HG02943 (cell line): ENCODE results near the gene PPEF1.
"Not testable (repeated sequence)": the region's sequence is repeated elsewhere in the genome, so short reads cannot be mapped to it uniquely, and the experiment has no call there.

Experiments used
- ATAC-seq: cut with Tn5 transposase; IDR thresholded peaks from one replicate; pipeline ENCODE4 v1.9.1; 2021; ENCODE audit warnings: mild to moderate bottlenecking, low read depth, moderate library complexity; ENCODE audit not compliant: unreplicated experiment

PPEF1 gene

DNA sequence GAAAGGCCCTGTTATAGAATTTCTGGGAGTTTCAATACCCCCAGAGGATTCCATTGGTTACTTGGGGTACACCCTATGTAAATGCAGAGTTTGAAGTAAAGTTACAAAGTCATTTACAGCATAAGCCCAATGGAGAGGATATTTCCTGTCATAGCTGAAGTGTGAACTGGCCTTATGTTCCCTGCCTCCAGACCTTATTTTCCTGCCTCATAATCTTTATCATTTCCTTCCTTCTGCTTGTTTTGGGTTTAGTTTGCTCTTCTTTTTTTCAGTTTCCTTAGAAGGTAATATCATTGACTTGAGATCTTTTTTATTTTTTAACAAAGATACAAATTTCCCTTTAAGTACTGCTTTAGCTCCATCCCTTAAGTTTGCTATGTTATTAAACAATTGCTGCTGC lies 85.4 kb downstream of the PPEF1 start:
- ATAC-seq, result no peak

DNA sequence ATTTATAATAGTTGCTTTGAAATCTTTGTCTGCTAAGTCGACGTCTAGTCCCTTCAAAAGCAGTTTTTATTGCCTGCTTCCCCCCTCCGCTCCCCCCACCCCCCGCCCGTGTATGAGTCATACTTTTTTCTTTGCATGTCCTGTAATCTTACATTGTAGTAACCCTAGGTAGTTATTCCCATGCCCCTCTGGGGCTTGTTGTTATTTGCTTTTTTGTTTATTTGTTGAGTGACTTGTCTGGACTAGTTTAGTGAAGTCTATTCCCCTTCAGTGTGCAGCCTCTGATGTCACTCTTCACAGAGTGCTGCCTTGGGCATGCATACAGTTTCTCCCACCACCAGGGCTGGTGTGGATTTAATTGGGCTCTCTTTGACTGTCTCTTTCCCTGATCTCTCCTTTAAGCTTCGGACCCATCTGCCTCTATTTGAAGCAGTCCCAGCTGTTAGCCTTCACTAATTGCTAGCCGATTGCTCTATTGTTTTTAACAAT lies 86.2 kb downstream of the PPEF1 start:
- ATAC-seq, result no peak

DNA sequence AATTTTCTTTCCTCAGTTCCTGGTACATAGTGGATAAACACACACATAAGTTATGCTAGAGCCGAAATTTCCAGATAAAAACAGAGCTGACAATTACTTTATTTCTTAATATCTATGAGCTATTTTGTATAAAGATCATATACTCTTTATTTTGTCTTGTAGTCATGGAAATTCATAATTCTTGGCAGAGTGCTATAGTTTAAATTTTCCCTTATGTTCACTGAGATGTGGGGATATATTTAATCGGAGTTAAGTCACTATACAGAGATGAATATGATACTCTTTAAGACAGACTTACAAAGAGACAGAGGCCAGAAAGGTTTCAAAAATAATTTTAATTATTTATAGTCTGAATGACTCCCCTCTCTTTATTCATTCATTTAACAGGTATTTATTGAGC lies 89.7 kb downstream of the PPEF1 start:
- no peak for ATAC-seq

DNA sequence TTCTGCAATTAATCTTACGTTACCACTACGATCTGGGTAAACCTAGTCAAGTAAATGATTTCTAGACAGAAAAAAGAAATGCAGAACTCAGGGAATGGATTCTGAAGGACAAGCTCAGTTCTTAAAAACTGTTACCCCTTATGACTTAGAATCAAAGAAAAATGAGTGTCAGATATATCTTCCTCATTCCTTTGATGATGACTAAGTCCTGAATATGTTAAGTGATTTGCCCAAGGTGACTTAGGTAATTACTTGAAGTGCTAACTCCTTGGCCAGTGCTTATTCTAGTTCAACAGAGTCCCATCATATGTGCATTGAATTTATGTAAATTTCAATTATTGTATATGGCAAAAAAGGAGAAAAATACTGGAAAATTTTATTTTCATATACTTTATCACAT lies 92.5 kb downstream of the PPEF1 start:
- no peak for ATAC-seq

DNA sequence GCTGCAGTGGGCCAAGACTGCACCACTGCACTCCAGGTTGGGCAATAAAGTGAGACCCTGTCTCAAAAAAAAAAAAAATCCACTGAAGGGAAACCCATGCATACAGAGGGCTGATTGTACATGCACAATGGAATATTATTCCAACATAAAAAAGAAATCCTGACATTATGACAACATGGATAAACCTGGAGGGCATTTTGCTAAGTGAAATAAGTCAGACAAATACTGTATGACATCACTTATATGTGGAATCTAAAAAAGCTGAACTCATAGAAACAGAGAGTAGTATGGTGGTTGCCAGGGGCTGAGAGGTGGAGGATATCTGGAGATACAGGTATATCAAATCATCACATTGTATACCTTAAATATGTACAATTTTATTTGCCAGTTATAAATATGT lies 102.2 kb downstream of the PPEF1 start:
- no peak for ATAC-seq

DNA sequence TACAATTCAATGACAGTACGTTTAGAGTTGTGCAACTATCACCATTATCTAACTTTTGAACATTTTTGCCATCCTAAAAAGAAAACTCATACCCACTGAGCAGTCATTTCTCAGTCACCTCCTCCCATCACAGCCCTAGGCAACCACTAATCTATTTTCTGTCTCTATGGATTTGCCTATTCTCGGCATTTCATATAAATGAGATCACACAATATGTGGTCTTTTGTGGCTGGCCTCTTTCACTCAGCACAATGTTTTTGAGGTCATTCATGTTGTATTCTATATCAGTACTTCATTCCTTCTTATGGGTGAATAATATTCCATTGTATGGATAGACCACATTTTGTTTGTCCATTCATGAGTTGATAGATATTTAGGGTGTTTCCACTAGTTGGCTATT lies 103.0 kb downstream of the PPEF1 start:
- ATAC-seq, result no peak

DNA sequence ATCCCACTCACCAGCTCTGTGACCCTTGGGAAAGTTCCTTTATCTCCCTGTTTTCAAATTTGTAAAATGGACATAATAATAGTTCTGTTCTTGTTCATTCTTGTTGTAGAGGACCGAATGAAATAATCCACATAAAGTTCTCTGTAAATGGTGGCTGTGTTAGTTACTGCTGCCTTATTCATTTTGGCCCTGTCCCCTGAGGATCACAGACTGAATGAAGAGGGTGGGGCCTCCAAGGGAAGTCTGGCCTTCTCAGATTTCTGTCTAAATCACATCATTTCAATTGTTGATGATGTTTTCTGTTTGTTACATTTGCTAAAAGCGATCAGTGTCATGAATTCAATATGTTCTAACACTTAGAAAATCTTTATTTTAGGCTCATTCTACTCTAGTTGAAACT lies 117.9 kb downstream of the PPEF1 start:
- no peak for ATAC-seq

DNA sequence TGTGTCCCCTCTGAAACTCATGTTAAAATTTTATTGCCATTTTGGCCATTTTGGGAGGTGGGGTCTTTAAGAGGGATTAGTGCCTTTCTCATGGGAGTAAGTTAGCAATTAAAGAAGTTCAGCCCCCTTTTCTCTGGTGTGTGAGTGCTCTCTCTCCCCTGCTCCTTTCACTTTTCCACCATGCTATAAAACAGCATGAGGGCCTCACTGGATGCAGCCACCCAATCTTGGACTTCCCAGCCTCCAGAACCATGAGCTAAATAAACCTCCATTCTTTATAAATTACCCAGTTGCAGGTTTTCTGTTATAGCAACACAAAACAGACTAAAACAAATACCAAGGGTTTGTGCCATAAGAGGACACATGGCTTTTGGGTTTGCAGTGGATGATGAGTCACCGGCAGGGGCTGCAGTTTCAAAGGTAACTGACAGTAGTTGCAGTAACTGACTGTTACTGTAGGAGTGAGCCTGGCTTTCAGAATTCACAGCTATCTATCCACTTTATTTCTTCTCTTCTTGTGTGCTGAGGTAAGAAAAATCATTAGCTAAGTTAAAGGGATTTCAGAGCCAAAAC lies 121.5 kb downstream of the PPEF1 start:
- ATAC-seq, result no peak

DNA sequence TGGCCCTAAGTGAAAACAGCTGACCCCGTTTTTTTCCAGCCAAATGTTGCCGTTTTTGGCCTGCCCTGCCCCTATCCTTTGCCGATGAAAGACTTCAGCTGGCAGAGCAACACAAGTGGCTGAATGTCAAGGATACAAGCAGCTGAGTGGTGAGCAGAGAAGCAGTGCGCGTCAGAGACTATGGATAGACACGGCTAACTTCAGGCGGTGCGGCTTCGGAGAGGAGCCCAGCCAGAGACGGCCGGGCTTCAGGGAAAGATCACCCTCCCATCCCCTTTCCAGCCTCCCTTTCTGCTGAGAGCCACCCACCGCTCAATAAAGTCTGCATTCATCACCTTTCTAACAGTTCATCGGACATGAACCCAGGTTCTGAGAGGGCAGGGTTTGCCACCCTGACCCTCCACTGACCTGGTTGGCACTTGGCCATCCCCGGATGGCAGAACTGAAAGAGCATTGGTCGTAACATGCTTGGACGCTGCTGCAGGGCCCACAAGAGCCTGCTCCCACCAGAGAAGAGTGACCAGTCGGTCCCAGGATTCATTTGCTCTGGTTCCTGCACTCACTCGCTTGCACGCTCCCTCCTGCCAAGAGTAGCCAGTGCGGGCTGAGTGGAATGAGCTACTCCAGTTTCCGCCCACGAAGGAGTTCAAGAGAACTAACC lies 125.8 kb downstream of the PPEF1 start:
- ATAC-seq, result no peak

DNA sequence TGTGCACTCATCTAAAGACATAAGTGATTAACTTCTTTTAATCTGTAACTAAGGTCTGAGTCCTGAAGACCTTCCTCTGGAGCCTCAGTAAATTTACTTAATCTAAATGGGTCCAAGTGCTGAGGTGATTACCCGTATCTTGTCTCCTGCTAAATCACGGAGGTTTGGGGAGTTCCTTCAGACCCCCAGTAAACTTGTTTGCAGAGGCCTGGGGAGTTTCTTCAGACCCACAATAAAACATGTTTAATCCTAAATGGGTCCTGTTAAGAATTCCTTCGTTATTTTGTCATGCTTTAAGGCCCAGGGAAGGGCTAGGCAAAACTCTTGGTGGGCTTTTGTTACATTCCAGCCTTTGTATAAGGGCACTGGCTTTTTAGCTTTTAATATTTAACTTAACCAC lies 140.5 kb downstream of the PPEF1 start:
- ATAC-seq, result not testable (repeated sequence)

DNA sequence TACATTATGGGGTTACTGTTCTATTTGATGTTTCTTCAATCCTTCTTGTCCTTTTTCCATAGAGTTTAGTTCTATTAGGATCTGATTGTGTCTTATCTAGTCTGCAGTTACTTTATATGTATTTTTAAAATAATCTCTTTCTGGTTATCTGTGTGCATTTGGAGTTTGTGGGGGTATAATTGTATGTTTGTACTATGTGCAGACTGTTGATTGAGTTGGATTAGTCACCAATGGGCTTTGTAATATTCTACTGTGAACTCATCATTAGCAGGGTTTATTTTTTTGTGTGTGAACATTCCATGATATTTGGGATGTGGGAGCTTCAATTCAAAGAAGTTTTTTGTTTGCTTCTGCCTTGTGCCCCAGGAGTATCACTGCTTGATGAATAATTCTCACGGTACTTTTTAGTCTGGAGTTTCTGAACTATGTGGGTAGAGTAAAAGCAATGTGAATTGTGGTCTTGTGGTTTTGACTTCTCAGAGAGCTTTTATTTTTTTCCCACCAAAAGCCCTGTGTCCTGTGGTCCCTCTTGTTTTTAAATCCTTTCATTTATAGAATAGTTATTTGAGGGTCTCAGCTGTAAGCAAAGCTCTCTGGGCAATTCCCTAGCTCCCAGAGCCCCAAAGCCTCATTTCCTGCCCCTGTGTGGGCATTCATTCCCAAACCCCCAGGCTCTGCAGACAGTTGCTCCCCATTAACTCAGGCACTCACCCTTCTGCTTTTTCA lies 148.6 kb downstream of the PPEF1 start:
- peak; percentile 87 for ATAC-seq

DNA sequence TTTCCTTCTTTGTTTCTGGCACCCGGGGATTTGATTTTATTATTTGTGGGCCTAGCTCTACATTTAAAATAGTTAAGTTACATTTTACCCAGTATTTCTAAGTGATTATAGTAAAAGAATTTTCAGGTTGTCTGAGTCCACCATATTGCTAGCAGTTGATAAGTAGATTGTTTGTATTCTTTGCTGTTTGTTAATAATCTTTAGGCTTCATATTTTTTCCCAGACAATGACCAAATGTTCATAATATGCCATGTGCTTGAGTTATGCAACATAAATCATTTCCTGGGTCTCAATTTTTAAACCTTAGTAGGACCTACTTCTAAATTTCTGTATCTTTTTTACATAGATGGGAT lies 149.2 kb downstream of the PPEF1 start:
- no peak for ATAC-seq

DNA sequence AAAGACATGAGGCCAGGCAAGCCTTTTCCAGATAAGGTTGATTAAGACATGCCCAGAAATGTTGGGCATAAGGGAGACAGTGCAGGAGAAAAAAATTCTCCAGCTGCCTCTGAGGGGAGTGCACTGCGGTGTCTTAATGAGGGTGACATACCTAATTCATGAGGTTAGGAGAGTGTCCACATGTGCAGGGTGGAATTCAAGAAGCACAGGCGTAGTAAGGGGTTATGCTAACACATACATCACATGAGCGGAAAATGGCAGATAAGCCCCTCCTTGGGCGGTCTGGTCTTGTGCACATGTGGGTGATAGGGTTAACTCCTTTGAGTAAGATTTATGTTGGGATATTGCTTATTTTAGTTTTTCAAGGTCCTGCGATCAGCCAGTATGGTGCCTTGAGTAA lies 154.1 kb downstream of the PPEF1 start:
- ATAC-seq, result no peak

DNA sequence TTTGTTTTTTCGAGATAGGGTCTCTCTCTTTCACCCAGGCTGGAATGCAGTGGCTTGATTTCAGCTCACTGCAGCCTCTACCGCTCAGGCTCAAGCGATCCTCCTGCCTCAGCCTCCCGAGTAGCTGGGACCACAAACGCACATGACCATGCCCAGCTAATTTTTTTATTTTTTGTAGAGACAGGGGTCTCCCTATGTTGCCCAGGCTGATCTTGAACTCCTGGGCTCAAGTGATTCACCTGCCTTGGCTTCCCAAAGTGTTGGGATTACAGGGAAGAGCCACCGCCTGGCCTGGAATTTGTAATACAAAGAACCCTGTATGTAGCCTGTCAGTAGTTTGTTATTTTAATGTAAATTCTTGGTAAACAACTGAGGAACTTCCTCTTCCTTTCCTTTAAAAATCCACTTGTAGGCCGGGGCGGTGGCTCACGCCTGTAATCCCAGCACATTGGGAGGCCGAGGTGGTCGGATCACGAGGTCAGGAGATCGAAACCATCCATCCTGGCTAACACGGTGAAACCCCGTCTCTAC lies 157.0 kb downstream of the PPEF1 start:
- ATAC-seq, result no peak

DNA sequence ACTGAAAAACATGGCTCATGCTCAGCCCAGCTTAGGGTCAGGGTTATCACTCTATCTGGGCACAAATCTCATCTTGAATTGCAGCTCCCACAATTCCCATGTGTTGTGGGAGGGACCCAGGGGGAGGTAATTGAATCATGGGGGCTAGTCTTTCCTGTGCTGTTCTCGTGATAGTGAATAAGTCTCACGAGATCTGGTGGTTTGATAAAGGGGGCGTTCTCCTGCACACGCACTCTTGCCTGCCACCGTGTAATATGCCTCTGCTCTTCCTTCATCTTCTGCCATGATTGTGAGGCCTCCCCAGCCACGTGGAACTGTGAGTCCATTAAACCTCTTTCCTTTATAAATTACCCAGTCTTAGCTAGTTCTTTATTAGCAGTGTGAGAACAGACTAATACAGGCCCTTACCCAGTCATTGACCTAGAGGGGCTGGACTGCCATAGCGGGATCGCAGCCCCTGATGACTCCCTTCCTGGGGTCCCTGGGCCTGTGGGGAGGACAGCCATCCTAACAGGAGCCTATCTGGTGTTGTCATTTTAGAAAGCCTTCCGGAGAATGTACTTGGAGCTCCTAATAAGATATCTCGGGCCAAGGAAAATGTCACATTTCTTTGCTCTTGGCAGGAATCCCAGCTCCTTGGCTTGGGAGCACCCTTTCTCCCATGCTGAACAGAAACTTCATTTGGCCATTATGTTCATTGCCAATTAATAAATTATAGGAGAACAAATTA lies 163.9 kb downstream of the PPEF1 start:
- no peak for ATAC-seq

DNA sequence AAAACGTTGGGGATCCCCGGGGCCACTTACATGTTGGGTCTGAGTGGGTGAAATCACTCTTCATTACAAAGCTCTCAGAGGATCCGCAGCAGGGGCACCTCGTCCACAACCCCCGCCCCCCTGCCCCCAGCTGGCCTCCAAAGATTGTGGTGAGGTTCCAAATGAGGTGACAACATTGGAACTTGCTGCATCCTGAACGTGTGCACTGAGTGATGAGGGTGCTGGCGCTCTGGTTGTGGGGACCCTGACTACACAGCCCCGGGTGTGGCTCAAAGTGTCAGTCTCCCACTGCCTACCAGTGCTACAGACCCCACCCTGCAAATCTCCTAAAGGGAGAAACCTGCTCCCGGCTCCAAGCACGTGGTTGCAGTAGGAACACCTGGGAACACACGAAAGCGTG lies 164.5 kb downstream of the PPEF1 start:
- no peak for ATAC-seq

DNA sequence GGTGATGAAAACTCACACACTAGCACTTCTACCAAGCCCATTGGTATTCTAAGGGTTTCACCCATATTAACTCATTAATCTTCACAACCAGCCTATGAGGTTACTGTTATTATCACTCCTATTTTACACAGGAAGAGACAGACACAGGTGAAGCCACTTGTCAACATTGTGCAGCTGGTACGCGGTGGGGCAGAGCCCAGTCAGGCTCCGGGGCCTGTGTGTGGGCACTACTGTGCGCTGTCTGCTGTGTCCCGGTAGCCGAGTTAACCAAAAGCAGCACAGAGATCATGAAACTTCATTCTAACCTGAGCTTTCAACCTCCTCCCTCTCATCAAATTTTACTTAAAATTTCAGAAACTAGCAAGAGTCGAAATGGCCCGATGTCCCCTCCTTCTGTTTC lies 165.2 kb downstream of the PPEF1 start:
- ATAC-seq, result no peak

DNA sequence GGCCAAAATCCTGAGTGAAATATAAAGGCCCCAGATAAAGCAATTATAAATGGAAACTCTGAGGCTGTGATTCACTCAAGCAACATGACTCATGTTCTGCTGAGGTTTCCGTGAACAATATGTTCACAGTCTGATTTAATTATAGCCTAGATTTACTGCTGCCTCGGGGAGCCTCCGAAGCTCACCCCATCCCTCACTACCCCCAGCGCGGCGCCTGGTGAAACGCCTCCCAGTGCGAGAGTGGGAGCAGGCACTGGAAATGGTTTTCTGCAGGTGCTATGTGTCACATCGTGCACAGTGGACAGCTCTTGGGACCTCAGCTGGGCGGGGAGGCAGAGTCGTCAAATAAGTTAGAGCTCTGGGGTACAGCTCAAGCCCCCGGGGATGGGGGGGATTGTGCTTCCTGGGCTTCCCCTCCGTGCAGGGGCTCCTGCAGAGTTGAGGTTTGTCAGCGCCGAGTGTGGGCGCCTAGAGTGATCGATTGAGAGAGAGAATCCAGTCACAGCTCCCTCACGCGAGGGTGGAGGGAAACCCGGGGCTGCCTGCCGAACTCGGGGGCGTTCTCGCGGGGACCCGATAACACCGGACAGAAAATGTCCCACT lies 165.8 kb downstream of the PPEF1 start:
- ATAC-seq, result no peak

DNA sequence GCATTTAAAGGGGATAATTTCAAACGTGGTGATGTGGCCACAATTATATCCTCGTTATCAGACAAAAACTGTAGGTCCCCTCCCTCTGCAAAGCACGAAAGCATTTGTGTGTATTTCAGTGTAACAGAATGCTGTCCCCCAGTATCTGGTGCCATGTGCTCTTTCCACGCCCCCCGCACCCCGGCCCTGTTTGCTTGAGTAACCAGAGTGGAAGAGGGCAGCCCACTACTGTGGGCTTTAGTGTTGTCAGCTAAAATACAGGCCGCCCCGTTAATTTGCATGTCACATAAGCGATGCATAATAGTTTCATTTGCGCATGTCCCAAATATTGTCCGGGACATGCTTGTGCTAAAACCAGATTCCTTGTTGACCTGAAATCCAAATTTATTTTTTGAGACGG lies 166.4 kb downstream of the PPEF1 start:
- ATAC-seq, result no peak

DNA sequence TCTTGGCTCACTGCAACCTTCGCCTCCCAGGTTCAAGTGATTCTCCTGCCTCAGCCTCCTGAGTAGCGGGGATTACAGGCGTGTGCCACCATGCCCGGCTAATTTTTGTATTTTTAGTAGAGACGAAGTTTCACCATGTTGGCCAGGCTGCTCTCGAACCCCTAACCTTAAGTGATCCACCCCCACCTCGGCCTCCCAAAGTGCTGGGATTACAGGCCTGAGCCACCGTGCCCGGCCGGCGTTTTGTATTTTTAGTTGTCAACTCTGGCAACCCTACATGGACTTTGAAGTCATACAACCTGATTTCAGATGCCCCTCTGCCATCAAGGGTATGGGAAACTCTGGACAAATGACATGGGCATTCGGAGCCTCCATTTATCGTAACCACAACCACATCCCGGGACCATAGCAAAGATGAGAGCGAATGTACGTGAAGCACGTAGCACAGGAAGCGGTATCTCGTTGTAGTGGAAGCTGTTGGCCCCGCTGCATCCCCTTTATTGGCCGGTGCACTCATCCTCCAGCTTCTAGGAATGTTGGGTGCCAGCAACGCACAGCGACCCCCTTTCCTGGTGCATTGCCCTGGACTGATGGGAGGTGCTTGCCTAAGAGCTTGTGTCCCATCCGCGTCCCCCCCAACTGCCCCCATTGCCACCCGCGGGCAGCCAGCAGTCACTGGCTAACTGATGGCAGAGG lies 167.3 kb downstream of the PPEF1 start:
- no peak for ATAC-seq
